Keratinocyte (primary cell): Measurements from ENCODE around the gene HELZ. TPM values are rescaled to one million over a fixed set of nuclear protein-coding genes. Genes with fewer than 3 reads are reported as not detected.

ENCODE experiments used
- DNase-seq: peaks from one replicate; pipeline ENCODE4 v3.0.0-alpha.2; 2011; ENCODE audit warnings: low read depth, missing footprints, low spot score
- FAIRE-seq: peaks from 2 replicates; lab custom pipeline; 2011; peaks lifted over from hg19 to GRCh38; lab: Jason Lieb, UNC
- H2AFZ ChIP-seq: 2 replicates; pipeline ENCODE4 v1.6.0; 2012; ENCODE audit warnings: low read length, control low read depth, inconsistent platforms; ENCODE audit not compliant: control insufficient read depth
- H3K27ac ChIP-seq: 2 replicates; pipeline ENCODE4 v1.5.1; 2011; ENCODE audit warnings: low read length; ENCODE audit not compliant: control insufficient read depth, insufficient read depth
- H3K27me3 ChIP-seq: 3 replicates; pipeline ENCODE4 v1.6.0; 2011; ENCODE audit warnings: low read length; ENCODE audit not compliant: control insufficient read depth, insufficient read depth; ENCODE audit errors: extremely low read depth
- H3K36me3 ChIP-seq, 2 experiments: 2 replicates in 1 of 2; 3 replicates in 1 of 2; pipeline ENCODE4 v1.5.1; 2011; ENCODE audit warnings: low read length in 2 of 2, mild to moderate bottlenecking in 1 of 2; ENCODE audit not compliant: control insufficient read depth in 2 of 2, insufficient read depth in 2 of 2; ENCODE audit errors: extremely low read depth in 1 of 2
- H3K4me1 ChIP-seq: 3 replicates; pipeline ENCODE4 v1.5.1; 2011; ENCODE audit warnings: low read length; ENCODE audit not compliant: control insufficient read depth, insufficient read depth; ENCODE audit errors: extremely low read depth
- H3K4me2 ChIP-seq: 3 replicates; pipeline ENCODE4 v1.6.0; 2011; ENCODE audit warnings: low read depth, low read length; ENCODE audit not compliant: control insufficient read depth, insufficient read depth; ENCODE audit errors: extremely low read depth
- H3K4me3 ChIP-seq, 3 experiments: fragments of 200-600 bp in 1 of 3; sonication (generic) in 1 of 3; 2 replicates in 2 of 3; 3 replicates in 1 of 3; pipeline ENCODE4 v1.5.1; 2011 to 2016; ENCODE audit warnings: low read length in 3 of 3, mild to moderate bottlenecking in 3 of 3, control low read depth in 2 of 3, inconsistent platforms in 1 of 3, low read depth in 1 of 3, mixed read lengths in 1 of 3, mixed run types in 1 of 3, moderate library complexity in 1 of 3; ENCODE audit not compliant: control insufficient read depth in 2 of 3, insufficient read depth in 2 of 3; ENCODE audit errors: extremely low read depth in 1 of 3
- H3K79me2 ChIP-seq: 2 replicates; pipeline ENCODE4 v1.6.0; 2012; ENCODE audit warnings: low read length; ENCODE audit not compliant: control insufficient read depth, insufficient read depth
- H3K9ac ChIP-seq: 3 replicates; pipeline ENCODE4 v1.6.0; 2011; ENCODE audit warnings: low read length; ENCODE audit not compliant: control insufficient read depth, insufficient read depth; ENCODE audit errors: extremely low read depth
- H3K9me1 ChIP-seq: 3 replicates; pipeline ENCODE4 v1.6.0; 2011; ENCODE audit warnings: low read length; ENCODE audit not compliant: control insufficient read depth, insufficient read depth; ENCODE audit errors: extremely low read depth
- H3K9me3 ChIP-seq: 2 replicates; pipeline ENCODE4 v1.5.1; 2012; ENCODE audit warnings: low read depth, low read length; ENCODE audit not compliant: control insufficient read depth
- H4K20me1 ChIP-seq: 3 replicates; pipeline ENCODE4 v1.6.0; 2011; ENCODE audit warnings: low read length; ENCODE audit not compliant: control insufficient read depth, insufficient read depth; ENCODE audit errors: extremely low read depth
- EZH2 ChIP-seq: IDR thresholded peaks from one replicate; pipeline ENCODE4 v1.6.1; 2012; ENCODE audit warnings: inconsistent platforms, mild to moderate bottlenecking, low read length, moderate library complexity
- dilution Hi-C: fragments of 300-500 bp; cut with MboI; formaldehyde crosslinking; loops from one replicate; pipeline ENCODE4 v1.7.0; 2020; ENCODE audit warnings: low sequenced_read_pairs; ENCODE audit not compliant: extremely low pct_ligation_motif_present
- polyA plus RNA-seq, 5 experiments: library from polyadenylated mRNA; depleted of rRNA in 3 of 5; stranded (reverse) in 3 of 5; stranded (forward) in 1 of 5; unstranded in 1 of 5; fragments of >200 nt; gene quantifications; 1 replicate in 1 of 5; 2 replicates in 3 of 5; 3 replicates in 1 of 5; pipeline versions ENCODE4 v1.2.1 to v1.2.3, GENCODE V29; 2011 to 2012; ENCODE audit warnings: missing spikeins in 2 of 5, low read depth in 1 of 5, low replicate concordance in 1 of 5
- TF ChIP-seq, protein P1 (sequence below), 3 experiments: IDR thresholded peaks in 1 of 3; conservative IDR thresholded peaks in 1 of 3; optimal IDR thresholded peaks in 1 of 3; 2 replicates in 2 of 3; 3 replicates in 1 of 3; pipeline versions ENCODE3 to v1.5.1; 2011; ENCODE audit warnings: low read length in 3 of 3, mild to moderate bottlenecking in 3 of 3, moderate library complexity in 2 of 3, control low read depth in 1 of 3, inconsistent platforms in 1 of 3; ENCODE audit not compliant: insufficient read depth in 2 of 3; ENCODE audit errors: extremely low read depth in 1 of 3

HELZ gene
- polyA plus RNA-seq, 1 donor (not counting 4 experiments of a cell fraction or from before 2014, with no cell fraction given), result 18.2 TPM

GRCh38 chr17:67203818-67204217 lies 41.2 kb downstream of the HELZ start:
- no peaks in the 10 kb centered on the region for H3K27me3 ChIP-seq
- no peaks in the 10 kb centered on the region for H4K20me1 ChIP-seq
- peaks cover 2% of the 10 kb centered on the region for H3K79me2 ChIP-seq
- no peaks in the 10 kb centered on the region for H3K9me1 ChIP-seq
- FAIRE-seq (no peak), DNase-seq (no peak)
- peak overlapping the region; percentile 1 for H3K4me2 ChIP-seq
- H3K27ac ChIP-seq, result no peak overlapping the region
- H3K9me3 ChIP-seq, result no peaks in the 10 kb centered on the region
- no peak overlapping the region for H3K4me3 ChIP-seq
- H3K36me3 ChIP-seq, result peaks cover 2 to 6% of the 10 kb centered on the region in 2 experiments
- no peaks in the 10 kb centered on the region for H3K4me1 ChIP-seq
- H2AFZ ChIP-seq, result no peak overlapping the region
- TF ChIP-seq EZH2, result no peak
- TF ChIP-seq, protein P1, sequence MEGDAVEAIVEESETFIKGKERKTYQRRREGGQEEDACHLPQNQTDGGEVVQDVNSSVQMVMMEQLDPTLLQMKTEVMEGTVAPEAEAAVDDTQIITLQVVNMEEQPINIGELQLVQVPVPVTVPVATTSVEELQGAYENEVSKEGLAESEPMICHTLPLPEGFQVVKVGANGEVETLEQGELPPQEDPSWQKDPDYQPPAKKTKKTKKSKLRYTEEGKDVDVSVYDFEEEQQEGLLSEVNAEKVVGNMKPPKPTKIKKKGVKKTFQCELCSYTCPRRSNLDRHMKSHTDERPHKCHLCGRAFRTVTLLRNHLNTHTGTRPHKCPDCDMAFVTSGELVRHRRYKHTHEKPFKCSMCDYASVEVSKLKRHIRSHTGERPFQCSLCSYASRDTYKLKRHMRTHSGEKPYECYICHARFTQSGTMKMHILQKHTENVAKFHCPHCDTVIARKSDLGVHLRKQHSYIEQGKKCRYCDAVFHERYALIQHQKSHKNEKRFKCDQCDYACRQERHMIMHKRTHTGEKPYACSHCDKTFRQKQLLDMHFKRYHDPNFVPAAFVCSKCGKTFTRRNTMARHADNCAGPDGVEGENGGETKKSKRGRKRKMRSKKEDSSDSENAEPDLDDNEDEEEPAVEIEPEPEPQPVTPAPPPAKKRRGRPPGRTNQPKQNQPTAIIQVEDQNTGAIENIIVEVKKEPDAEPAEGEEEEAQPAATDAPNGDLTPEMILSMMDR (optimal IDR thresholded peaks at IDR 0.05 in 1 of 3, IDR thresholded peaks at IDR 0.05 in 1 of 3, conservative IDR thresholded peaks at IDR 0.05 in 1 of 3; ENCODE audit: extremely low read depth in 1 of 3, insufficient read depth in 2 of 3, low read length in 3 of 3), result no peak
- dilution Hi-C loops, result no loop called here
- H3K9ac ChIP-seq, result no peak overlapping the region

- no peak overlapping the region for H3K4me2 ChIP-seq
- H3K79me2 ChIP-seq, result peaks cover 2% of the 10 kb centered on the region
- no peaks in the 10 kb centered on the region for H3K9me1 ChIP-seq
- no peaks in the 10 kb centered on the region for H3K4me1 ChIP-seq
- no peaks in the 10 kb centered on the region for H3K27me3 ChIP-seq
- peaks cover 4 to 9% of the 10 kb centered on the region in 2 experiments for H3K36me3 ChIP-seq
- TF ChIP-seq, protein P1 (optimal IDR thresholded peaks at IDR 0.05 in 1 of 3, IDR thresholded peaks at IDR 0.05 in 1 of 3, conservative IDR thresholded peaks at IDR 0.05 in 1 of 3; ENCODE audit: extremely low read depth in 1 of 3, insufficient read depth in 2 of 3, low read length in 3 of 3), result no peak
- TF ChIP-seq EZH2, result no peak
- H3K4me3 ChIP-seq, result no peak overlapping the region
- no peaks in the 10 kb centered on the region for H3K9me3 ChIP-seq
- no peak overlapping the region for H3K27ac ChIP-seq
- dilution Hi-C loops, result no loop called here
- no peak for DNase-seq
- no peaks in the 10 kb centered on the region for H4K20me1 ChIP-seq
- no peak overlapping the region for H3K9ac ChIP-seq
- H2AFZ ChIP-seq, result no peak overlapping the region
- FAIRE-seq, result no peak
Observed at GRCh38 chr17:67202503-67202902, 42.5 kb downstream of the HELZ start.
